Cardiac fibroblast (primary cell): ENCODE data around the gene PYDC2.

Experiments
- DNase-seq, 2 donors: peaks; one replicate each; pipeline versions ENCODE4 v3.0.0 to v3.0.0-alpha.2; 2010; ENCODE audit warnings: low read depth in 2 of 2
- H3K4me3 ChIP-seq, 2 donors: replicated peaks in 1 of 2; 1 replicate in 1 of 2; 2 replicates in 1 of 2; pipeline ENCODE4 v1.5.1; 2011; ENCODE audit warnings: low read depth in 2 of 2, low read length in 2 of 2, mild to moderate bottlenecking in 2 of 2, moderate library complexity in 1 of 2
- TF ChIP-seq, protein P1 (sequence below): IDR thresholded peaks from one replicate; pipeline ENCODE4 v1.5.1; 2011; ENCODE audit warnings: low read depth, mild to moderate bottlenecking, low read length, inconsistent platforms

Gene PYDC2

DNA sequence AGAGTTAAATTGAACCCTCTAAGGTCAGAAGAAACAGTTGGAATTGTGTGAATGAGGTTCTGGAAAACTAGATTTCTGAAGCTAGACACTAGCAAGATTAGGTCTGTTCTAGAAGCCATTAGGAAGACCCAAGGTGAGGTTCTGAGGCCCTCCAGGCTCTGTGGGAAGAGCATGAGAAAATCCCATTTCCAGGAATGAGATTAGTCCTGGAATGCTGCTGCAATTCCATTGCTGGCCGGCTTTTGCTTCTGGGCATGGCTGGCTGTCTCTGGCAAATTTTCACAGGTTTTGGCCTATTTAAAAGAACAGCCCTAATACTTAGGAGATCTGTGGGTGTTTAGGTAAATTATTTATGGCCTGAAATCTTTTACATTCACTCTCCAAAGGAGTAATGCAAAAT lies 26.9 kb upstream of the PYDC2 start:
- no peak for DNase-seq
- TF ChIP-seq, protein P1, sequence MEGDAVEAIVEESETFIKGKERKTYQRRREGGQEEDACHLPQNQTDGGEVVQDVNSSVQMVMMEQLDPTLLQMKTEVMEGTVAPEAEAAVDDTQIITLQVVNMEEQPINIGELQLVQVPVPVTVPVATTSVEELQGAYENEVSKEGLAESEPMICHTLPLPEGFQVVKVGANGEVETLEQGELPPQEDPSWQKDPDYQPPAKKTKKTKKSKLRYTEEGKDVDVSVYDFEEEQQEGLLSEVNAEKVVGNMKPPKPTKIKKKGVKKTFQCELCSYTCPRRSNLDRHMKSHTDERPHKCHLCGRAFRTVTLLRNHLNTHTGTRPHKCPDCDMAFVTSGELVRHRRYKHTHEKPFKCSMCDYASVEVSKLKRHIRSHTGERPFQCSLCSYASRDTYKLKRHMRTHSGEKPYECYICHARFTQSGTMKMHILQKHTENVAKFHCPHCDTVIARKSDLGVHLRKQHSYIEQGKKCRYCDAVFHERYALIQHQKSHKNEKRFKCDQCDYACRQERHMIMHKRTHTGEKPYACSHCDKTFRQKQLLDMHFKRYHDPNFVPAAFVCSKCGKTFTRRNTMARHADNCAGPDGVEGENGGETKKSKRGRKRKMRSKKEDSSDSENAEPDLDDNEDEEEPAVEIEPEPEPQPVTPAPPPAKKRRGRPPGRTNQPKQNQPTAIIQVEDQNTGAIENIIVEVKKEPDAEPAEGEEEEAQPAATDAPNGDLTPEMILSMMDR: no peak
- H3K4me3 ChIP-seq: no peak overlapping the region

DNA sequence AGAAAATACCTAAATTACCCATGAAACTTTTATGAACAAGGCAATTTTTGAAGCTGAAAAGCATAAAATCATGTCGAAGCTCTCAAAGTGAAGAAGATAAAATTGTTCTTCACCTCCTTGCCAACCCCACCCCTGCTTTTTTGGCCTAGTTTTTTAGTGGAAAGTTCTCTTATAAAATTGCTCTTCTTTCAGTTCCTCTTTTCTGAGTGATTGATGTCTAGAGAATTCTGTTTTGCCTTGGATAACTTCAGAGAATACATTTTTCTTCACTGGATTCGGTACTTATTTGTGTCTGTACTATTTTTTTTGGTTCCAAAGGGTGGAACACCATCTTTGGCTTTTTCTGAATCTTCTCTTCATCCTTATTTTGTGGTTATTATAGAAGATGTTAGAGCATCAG lies 25.0 kb upstream of the PYDC2 start:
- H3K4me3 ChIP-seq: no peak overlapping the region
- TF ChIP-seq, protein P1: no peak
- DNase-seq: no peak

DNA sequence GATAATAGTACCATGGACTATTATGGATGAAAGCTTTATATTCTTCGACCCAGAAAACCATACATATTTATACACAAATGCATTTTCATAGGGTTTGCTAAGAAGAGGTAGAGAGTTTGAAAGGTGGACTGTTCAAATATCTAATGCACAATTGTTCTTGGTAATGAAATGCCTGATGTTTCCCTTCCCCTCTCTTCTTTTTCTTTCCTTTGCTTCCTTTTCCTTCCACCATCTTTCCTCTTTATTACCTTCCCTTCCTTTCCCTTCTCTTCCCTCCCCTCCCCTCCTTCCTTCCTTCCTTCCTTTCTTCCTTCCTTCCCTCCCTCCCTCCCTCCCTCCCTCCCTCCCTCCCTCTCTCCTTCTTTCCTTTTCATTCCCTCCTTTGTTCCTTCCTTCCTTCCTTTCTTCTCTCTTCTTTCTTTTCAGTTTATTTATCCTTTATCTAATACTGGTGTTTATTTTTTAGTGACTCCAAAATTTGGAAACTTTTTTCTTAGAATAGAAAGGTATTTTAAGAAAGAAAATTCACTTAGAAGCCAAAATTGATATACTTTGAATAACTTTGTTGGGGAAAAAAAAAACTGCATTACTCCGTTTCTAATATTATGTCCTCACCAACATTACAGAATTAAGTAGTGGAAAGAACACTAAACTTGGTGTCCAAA lies 22.7 kb upstream of the PYDC2 start:
- H3K4me3 ChIP-seq: no peak overlapping the region
- no peak for DNase-seq
- TF ChIP-seq, protein P1: no peak

DNA sequence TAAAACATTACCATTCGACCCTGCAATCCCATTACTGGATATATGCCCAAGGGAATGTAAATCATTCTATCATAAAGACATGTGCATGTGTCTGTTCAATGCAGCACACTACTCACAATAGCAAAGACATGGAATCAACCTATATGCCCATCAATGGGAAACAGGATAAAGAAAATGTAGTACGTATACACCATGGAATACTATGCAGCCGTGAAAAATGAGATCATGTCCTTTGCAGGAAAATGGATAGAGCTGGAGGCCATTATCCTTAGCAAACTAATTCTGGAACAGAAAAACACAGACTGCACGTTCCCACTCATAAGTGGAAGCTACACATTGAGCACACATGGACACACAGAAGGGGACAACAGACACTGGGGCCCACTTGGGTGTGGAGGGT lies 20.4 kb upstream of the PYDC2 start:
- TF ChIP-seq, protein P1: no peak
- no peak overlapping the region for H3K4me3 ChIP-seq
- no peak for DNase-seq

DNA sequence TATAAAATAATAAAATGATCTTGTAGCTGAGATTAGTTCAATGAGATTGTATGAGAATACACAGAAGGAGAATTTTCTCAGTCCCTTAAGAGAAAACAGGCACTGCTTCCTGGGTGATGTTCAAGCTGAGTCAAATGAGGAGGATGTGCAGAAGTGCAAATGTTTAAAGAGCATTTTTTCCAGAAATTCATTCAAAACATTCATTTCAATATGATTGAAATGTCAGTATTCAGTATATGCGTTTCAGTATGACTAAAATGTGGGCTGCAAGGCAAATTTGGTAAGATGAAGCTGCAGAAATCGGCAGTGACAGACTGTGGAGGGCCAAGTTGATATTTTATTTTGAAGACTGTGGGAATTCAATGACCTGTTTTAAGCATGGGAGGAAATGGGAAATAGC lies 19.3 kb upstream of the PYDC2 start:
- TF ChIP-seq, protein P1: no peak
- DNase-seq: no peak
- no peak overlapping the region for H3K4me3 ChIP-seq

DNA sequence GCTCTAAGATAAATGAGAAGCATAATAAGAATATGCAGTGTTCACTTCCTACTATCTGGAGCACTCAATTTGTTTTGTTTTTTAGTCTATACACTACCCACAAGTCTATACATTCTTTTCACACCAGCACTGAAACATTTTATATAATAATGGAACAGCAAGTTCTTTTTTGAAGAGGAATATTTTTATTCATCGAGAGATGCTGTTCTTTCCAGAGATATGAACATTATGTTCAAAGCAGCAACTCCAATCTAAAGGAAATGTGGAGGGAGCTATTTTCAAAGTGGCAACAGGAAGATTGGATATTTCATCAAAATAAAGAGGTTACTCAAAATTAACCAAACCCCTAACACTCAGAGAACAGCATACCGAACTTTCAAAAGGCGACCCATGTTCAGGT lies 16.4 kb upstream of the PYDC2 start:
- TF ChIP-seq, protein P1: no peak
- H3K4me3 ChIP-seq: no peak overlapping the region
- no peak for DNase-seq

DNA sequence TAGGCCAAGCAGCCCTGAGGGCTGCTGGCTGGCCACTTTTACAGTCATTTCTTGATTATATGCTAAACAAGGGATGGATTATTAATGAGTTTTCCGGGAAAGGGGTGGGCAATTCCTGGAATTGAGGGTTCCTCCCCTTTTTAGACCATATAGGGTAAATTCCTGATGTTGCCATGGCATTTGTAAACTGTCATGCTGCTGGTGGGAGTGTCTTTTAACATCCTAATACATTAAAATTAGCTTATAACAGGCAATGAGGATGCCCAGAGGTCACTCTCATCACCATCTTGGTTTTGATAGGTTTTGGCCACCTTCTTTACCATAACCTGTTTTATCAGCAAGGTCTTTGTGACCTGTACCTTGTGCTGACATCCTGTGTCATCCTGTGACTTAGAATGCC lies 11.7 kb upstream of the PYDC2 start:
- no peak overlapping the region for H3K4me3 ChIP-seq
- DNase-seq: no peak
- TF ChIP-seq, protein P1: no peak
